H1 (cell line): ENCODE results near the gene MRPS14. TPM values are rescaled to one million over a fixed set of nuclear protein-coding genes. Genes with fewer than 3 reads are reported as not detected.

Source experiments
- BACH1 ChIP-seq: IDR thresholded peaks from 2 replicates; pipeline ENCODE4 v1.6.1; 2012; ENCODE audit warnings: low read length, improper control_type of control experiment
- BCL11A ChIP-seq, 2 experiments: IDR thresholded peaks; one replicate each; pipeline ENCODE4 v1.6.1; 2011; ENCODE audit warnings: low read depth in 2 of 2, low read length in 2 of 2, mild to moderate bottlenecking in 2 of 2
- CHD1 ChIP-seq: IDR thresholded peaks from 2 replicates; pipeline ENCODE4 v1.6.1; 2012; ENCODE audit warnings: low read depth, low read length, improper control_type of control experiment
- HDAC6 ChIP-seq: IDR thresholded peaks from one replicate; pipeline ENCODE4 v1.7.1; 2012; ENCODE audit warnings: low read depth, mild to moderate bottlenecking, inconsistent platforms, low read length, moderate library complexity
- POLR2A ChIP-seq, 2 experiments: IDR thresholded peaks; 1 replicate in 1 of 2; 2 replicates in 1 of 2; pipeline ENCODE4 v1.6.1; 2011; ENCODE audit warnings: low read depth in 2 of 2, low read length in 2 of 2, mild to moderate bottlenecking in 2 of 2; ENCODE audit errors: control extremely low read depth in 1 of 2
- POLR2AphosphoS5 ChIP-seq: IDR thresholded peaks from 2 replicates; pipeline ENCODE4 v1.6.1; 2011; ENCODE audit warnings: low read depth, low read length
- RNF2 ChIP-seq: fragments of 200-900, 300-1000 bp; sonication (generic); IDR thresholded peaks from 2 replicates; pipeline ENCODE4 v1.7.1; 2016; ENCODE audit warnings: borderline replicate concordance, low read depth, mild to moderate bottlenecking, antibody characterized with exemption, low read length; ENCODE audit not compliant: poor library complexity, severe bottlenecking; ENCODE audit errors: missing control alignments
- SUZ12 ChIP-seq: fragments of 200-600 bp; sonication (generic); IDR thresholded peaks from 2 replicates; pipeline ENCODE4 v1.6.1; 2012; ENCODE audit warnings: mild to moderate bottlenecking, inconsistent platforms, low read length, moderate library complexity, mixed read lengths
- TEAD4 ChIP-seq: IDR thresholded peaks from 2 replicates; pipeline ENCODE4 v1.6.1; 2012; ENCODE audit warnings: low read depth, low read length, inconsistent platforms, mixed read lengths
- polyA plus RNA-seq, 7 experiments: library from polyadenylated mRNA; depleted of rRNA in 3 of 7; stranded (reverse) in 5 of 7; unstranded in 2 of 7; fragments of >200 nt in 5 of 7; fragments of 200-250 nt in 2 of 7; gene quantifications; 1 replicate in 5 of 7; 2 replicates in 1 of 7; 4 replicates in 1 of 7; pipeline versions ENCODE4 v1.2.1 to v1.2.3, GENCODE V29; 2011 to 2013; ENCODE audit warnings: missing spikeins in 2 of 7, mixed read lengths in 2 of 7
- total RNA-seq: library from RNA; stranded (reverse); fragmentation: NEBNext Ultra II Directional; extraction: Animal tissue kit (Norgen Biotek cat#: 25700); gene quantifications from 2 replicates; pipeline ENCODE4 v1.2.1, GENCODE V29; 2021
- TF ChIP-seq, protein P1 (sequence below): fragments of 300-600 bp; sonication (generic); IDR thresholded peaks from 2 replicates; pipeline ENCODE4 v1.7.1; 2012; ENCODE audit warnings: low read length, moderate library complexity, mild to moderate bottlenecking, inconsistent platforms; ENCODE audit not compliant: insufficient replicate concordance
- TF ChIP-seq, protein P2 (sequence below): IDR thresholded peaks from 2 replicates; pipeline ENCODE4 v1.6.1; 2012; ENCODE audit warnings: inconsistent platforms

MRPS14 gene
- total and polyA plus RNA-seq, 2 of the 8 experiments (the other 6 are each of a cell fraction or from before 2014, with no cell fraction given): 27.5 to 38.7 TPM

DNA sequence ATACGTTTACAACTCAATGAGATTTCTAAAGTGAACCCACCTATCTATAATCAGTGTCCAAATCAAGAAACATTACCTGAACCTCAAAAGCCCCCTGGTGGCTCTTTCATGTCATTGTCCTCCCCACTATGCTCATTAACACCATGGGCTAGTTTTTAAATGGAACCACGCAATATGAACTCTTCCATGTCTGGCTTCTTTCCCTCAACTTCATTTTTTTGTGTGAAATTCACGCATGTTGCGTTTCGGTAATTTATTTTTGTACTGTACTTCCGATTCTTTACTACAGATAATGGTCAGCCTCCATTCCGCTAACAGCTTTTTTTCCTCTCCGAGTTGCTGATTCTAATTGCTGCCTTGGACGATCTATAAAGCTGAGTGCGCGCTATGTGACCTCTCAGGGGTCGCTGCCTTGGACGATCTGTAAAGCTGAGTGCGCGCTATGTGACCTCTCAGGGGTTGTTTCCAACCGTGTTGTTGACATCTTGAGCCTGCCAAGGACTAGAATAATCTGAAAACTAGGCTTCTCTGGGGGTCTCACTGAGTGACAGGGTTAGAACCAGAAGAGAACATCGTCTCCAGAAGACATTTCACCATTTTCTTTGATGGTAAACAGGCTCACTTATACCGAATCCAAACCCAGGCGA, 24.5 kb downstream of the MRPS14 start (continued):
- TF ChIP-seq, protein P1, sequence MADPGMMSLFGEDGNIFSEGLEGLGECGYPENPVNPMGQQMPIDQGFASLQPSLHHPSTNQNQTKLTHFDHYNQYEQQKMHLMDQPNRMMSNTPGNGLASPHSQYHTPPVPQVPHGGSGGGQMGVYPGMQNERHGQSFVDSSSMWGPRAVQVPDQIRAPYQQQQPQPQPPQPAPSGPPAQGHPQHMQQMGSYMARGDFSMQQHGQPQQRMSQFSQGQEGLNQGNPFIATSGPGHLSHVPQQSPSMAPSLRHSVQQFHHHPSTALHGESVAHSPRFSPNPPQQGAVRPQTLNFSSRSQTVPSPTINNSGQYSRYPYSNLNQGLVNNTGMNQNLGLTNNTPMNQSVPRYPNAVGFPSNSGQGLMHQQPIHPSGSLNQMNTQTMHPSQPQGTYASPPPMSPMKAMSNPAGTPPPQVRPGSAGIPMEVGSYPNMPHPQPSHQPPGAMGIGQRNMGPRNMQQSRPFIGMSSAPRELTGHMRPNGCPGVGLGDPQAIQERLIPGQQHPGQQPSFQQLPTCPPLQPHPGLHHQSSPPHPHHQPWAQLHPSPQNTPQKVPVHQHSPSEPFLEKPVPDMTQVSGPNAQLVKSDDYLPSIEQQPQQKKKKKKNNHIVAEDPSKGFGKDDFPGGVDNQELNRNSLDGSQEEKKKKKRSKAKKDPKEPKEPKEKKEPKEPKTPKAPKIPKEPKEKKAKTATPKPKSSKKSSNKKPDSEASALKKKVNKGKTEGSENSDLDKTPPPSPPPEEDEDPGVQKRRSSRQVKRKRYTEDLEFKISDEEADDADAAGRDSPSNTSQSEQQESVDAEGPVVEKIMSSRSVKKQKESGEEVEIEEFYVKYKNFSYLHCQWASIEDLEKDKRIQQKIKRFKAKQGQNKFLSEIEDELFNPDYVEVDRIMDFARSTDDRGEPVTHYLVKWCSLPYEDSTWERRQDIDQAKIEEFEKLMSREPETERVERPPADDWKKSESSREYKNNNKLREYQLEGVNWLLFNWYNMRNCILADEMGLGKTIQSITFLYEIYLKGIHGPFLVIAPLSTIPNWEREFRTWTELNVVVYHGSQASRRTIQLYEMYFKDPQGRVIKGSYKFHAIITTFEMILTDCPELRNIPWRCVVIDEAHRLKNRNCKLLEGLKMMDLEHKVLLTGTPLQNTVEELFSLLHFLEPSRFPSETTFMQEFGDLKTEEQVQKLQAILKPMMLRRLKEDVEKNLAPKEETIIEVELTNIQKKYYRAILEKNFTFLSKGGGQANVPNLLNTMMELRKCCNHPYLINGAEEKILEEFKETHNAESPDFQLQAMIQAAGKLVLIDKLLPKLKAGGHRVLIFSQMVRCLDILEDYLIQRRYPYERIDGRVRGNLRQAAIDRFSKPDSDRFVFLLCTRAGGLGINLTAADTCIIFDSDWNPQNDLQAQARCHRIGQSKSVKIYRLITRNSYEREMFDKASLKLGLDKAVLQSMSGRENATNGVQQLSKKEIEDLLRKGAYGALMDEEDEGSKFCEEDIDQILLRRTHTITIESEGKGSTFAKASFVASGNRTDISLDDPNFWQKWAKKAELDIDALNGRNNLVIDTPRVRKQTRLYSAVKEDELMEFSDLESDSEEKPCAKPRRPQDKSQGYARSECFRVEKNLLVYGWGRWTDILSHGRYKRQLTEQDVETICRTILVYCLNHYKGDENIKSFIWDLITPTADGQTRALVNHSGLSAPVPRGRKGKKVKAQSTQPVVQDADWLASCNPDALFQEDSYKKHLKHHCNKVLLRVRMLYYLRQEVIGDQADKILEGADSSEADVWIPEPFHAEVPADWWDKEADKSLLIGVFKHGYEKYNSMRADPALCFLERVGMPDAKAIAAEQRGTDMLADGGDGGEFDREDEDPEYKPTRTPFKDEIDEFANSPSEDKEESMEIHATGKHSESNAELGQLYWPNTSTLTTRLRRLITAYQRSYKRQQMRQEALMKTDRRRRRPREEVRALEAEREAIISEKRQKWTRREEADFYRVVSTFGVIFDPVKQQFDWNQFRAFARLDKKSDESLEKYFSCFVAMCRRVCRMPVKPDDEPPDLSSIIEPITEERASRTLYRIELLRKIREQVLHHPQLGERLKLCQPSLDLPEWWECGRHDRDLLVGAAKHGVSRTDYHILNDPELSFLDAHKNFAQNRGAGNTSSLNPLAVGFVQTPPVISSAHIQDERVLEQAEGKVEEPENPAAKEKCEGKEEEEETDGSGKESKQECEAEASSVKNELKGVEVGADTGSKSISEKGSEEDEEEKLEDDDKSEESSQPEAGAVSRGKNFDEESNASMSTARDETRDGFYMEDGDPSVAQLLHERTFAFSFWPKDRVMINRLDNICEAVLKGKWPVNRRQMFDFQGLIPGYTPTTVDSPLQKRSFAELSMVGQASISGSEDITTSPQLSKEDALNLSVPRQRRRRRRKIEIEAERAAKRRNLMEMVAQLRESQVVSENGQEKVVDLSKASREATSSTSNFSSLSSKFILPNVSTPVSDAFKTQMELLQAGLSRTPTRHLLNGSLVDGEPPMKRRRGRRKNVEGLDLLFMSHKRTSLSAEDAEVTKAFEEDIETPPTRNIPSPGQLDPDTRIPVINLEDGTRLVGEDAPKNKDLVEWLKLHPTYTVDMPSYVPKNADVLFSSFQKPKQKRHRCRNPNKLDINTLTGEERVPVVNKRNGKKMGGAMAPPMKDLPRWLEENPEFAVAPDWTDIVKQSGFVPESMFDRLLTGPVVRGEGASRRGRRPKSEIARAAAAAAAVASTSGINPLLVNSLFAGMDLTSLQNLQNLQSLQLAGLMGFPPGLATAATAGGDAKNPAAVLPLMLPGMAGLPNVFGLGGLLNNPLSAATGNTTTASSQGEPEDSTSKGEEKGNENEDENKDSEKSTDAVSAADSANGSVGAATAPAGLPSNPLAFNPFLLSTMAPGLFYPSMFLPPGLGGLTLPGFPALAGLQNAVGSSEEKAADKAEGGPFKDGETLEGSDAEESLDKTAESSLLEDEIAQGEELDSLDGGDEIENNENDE: no peak
- TF ChIP-seq POLR2A (IDR thresholded peaks at IDR 0.05; ENCODE audit: control extremely low read depth in 1 of 2, low read depth in 2 of 2, low read length in 2 of 2): no peak
- TF ChIP-seq RNF2: no peak
- no peak for TF ChIP-seq BCL11A (IDR thresholded peaks at IDR 0.05; ENCODE audit: low read depth in 2 of 2, low read length in 2 of 2)
- no peak for TF ChIP-seq BACH1
- TF ChIP-seq, protein P2, sequence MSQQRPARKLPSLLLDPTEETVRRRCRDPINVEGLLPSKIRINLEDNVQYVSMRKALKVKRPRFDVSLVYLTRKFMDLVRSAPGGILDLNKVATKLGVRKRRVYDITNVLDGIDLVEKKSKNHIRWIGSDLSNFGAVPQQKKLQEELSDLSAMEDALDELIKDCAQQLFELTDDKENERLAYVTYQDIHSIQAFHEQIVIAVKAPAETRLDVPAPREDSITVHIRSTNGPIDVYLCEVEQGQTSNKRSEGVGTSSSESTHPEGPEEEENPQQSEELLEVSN: no peak
- no peak for TF ChIP-seq TEAD4
- TF ChIP-seq POLR2AphosphoS5: no peak
- peak; percentile 42; the same call in 1 of the 2 replicates for TF ChIP-seq CHD1
- TF ChIP-seq HDAC6: no peak
- TF ChIP-seq SUZ12: no peak
